ENCODE data around the gene URI1. TPM values are rescaled to one million over a fixed set of nuclear protein-coding genes. Genes with fewer than 3 reads are reported as not detected.
A peak's percentile ranks its signal among the peaks of the same experiment; 100 is the strongest.

URI1 gene
- total and polyA plus RNA-seq, 5 experiments from 2014 or later = 17.3 to 98.4 (median 41.7) TPM

- no peak for ATAC-seq
- peak overlapping the region in 3 of 10 donors; percentile 20 to 49 (median 35) for H3K4me3 Mint-ChIP-seq
- peaks cover 27 to 82% (median 58%) of the 10 kb centered on the region in 4 donors for H3K4me1 Mint-ChIP-seq
- no peaks in the 10 kb centered on the region for H3K9me3 Mint-ChIP-seq
- POLR2A ChIA-PET = no interaction called here
- DNase-seq = no peak
- H3K27ac Mint-ChIP-seq = peak overlapping the region in 3 of 10 donors; percentile 18 to 41 (median 31)
- H3K27me3 Mint-ChIP-seq = no peaks in the 10 kb centered on the region
- peaks cover 0 to 4% (median 0%) of the 10 kb centered on the region in 3 donors for H3K36me3 Mint-ChIP-seq
Observed at GRCh38 chr19:29978080-29978479, 36.0 kb downstream of the URI1 start.

GRCh38 chr19:29983568-29983967 is 41.5 kb downstream of the URI1 start:
- ATAC-seq (no peak), DNase-seq (no peak)
- H3K4me3 Mint-ChIP-seq = no peak overlapping the region
- H3K9me3 Mint-ChIP-seq = no peaks in the 10 kb centered on the region
- peaks cover 9 to 30% (median 16%) of the 10 kb centered on the region in 3 donors for H3K36me3 Mint-ChIP-seq
- H3K4me1 Mint-ChIP-seq = peaks cover 19 to 52% (median 34%) of the 10 kb centered on the region in 4 donors
- no peaks in the 10 kb centered on the region for H3K27me3 Mint-ChIP-seq
- peak overlapping the region in 3 of 10 donors; percentile 9 to 36 (median 28) for H3K27ac Mint-ChIP-seq
- POLR2A ChIA-PET = interaction anchor here (0.6 kb wide), 1 partner anchor 26 kb away, joined by 6 read pairs; no protein-coding TSS in a partner anchor

GRCh38 chr19:29985196-29985595 is 43.2 kb downstream of the URI1 start:
- DNase-seq (no peak), ATAC-seq (no peak)
- peaks cover 10 to 43% (median 26%) of the 10 kb centered on the region in 3 donors for H3K36me3 Mint-ChIP-seq
- H3K4me3 Mint-ChIP-seq = no peak overlapping the region
- H3K27me3 Mint-ChIP-seq = no peaks in the 10 kb centered on the region
- peaks cover 17 to 40% (median 30%) of the 10 kb centered on the region in 4 donors for H3K4me1 Mint-ChIP-seq
- POLR2A ChIA-PET = no interaction called here
- no peak overlapping the region for H3K27ac Mint-ChIP-seq
- peaks cover 0 to under 1% (median 0%) of the 10 kb centered on the region in 9 donors for H3K9me3 Mint-ChIP-seq

GRCh38 chr19:29988351-29988750 is 46.3 kb downstream of the URI1 start:
- H3K9me3 Mint-ChIP-seq = peaks cover 0 to 17% (median 10%) of the 10 kb centered on the region in 9 donors
- POLR2A ChIA-PET = no interaction called here
- peaks cover 9 to 26% (median 19%) of the 10 kb centered on the region in 4 donors for H3K4me1 Mint-ChIP-seq
- ATAC-seq = no peak
- peaks cover 27 to 74% (median 53%) of the 10 kb centered on the region in 3 donors for H3K36me3 Mint-ChIP-seq
- no peak overlapping the region for H3K4me3 Mint-ChIP-seq
- H3K27ac Mint-ChIP-seq = peak overlapping the region in 1 of 10 donors; percentile 38
- H3K27me3 Mint-ChIP-seq = no peaks in the 10 kb centered on the region
- DNase-seq = no peak

- DNase-seq = no peak
- Mint-ChIP-seq H3K9me3 (peaks cover 0 to 28% (median 18%) of the 10 kb centered on the region in 9 donors), H3K36me3 (peaks cover 40 to 90% (median 77%) of the 10 kb centered on the region in 3 donors), H3K4me3 (no peak overlapping the region), H3K27ac (no peak overlapping the region), H3K4me1 (peaks cover 14 to 32% (median 27%) of the 10 kb centered on the region in 4 donors), H3K27me3 (no peaks in the 10 kb centered on the region)
- ATAC-seq = no peak
- POLR2A ChIA-PET = interaction anchor here (1.3 kb wide), 1 partner anchor 51 kb away, joined by 3 read pairs; the partner anchor contains the start of gene URI1
Observed at GRCh38 chr19:29992233-29992867, 50.3 kb downstream of the URI1 start.

- ATAC-seq = no peak
- H3K4me1 Mint-ChIP-seq = peaks cover 28 to 73% (median 55%) of the 10 kb centered on the region in 4 donors
- H3K4me3 Mint-ChIP-seq = peak overlapping the region in 1 of 10 donors; percentile 8
Observed at GRCh38 chr19:29999490-29999889, 57.5 kb downstream of the URI1 start.

GRCh38 chr19:30000862-30001261 is 58.8 kb downstream of the URI1 start:
- Mint-ChIP-seq H3K27ac (peak overlapping the region in 1 of 10 donors; percentile 62), H3K9me3 (peaks cover 7 to 41% (median 14%) of the 10 kb centered on the region in 9 donors), H3K27me3 (no peaks in the 10 kb centered on the region), H3K4me3 (no peak overlapping the region), H3K4me1 (peaks cover 30 to 82% (median 66%) of the 10 kb centered on the region in 4 donors), H3K36me3 (peaks cover 46 to 78% (median 60%) of the 10 kb centered on the region in 3 donors)
- POLR2A ChIA-PET = no interaction called here
- ATAC-seq (no peak), DNase-seq (no peak)

More at GRCh38 chr19:29999490-29999889, 57.5 kb downstream of the URI1 start:
- Mint-ChIP-seq H3K36me3 (peaks cover 50 to 80% (median 68%) of the 10 kb centered on the region in 3 donors), H3K9me3 (peaks cover 7 to 41% (median 14%) of the 10 kb centered on the region in 9 donors), H3K27me3 (no peaks in the 10 kb centered on the region), H3K27ac (peak overlapping the region in 2 of 10 donors; percentile 43 to 56)
- DNase-seq = no peak
- POLR2A ChIA-PET = no interaction called here

- Mint-ChIP-seq H3K27ac (peak overlapping the region in 2 of 10 donors; percentile 49 to 62), H3K4me3 (no peak overlapping the region), H3K27me3 (no peaks in the 10 kb centered on the region), H3K9me3 (peaks cover 7 to 40% (median 13%) of the 10 kb centered on the region in 9 donors), H3K36me3 (peaks cover 47 to 78% (median 59%) of the 10 kb centered on the region in 3 donors), H3K4me1 (peaks cover 32 to 84% (median 69%) of the 10 kb centered on the region in 4 donors)
- no peak for ATAC-seq
- DNase-seq = no peak
- POLR2A ChIA-PET = no interaction called here
Observed at GRCh38 chr19:30001301-30001700, 59.3 kb downstream of the URI1 start.

- H3K27me3 Mint-ChIP-seq = no peaks in the 10 kb centered on the region
- peak overlapping the region in 1 of 10 donors; percentile 49 for H3K27ac Mint-ChIP-seq
- peaks cover 42 to 74% (median 54%) of the 10 kb centered on the region in 3 donors for H3K36me3 Mint-ChIP-seq
- DNase-seq (no peak), ATAC-seq (no peak)
- no peak overlapping the region for H3K4me3 Mint-ChIP-seq
- peaks cover 31 to 82% (median 67%) of the 10 kb centered on the region in 4 donors for H3K4me1 Mint-ChIP-seq
- H3K9me3 Mint-ChIP-seq = peaks cover 4 to 35% (median 13%) of the 10 kb centered on the region in 9 donors
- POLR2A ChIA-PET = no interaction called here
Observed at GRCh38 chr19:30001791-30002190, 59.8 kb downstream of the URI1 start.

GRCh38 chr19:30003866-30004265 is 61.8 kb downstream of the URI1 start:
- DNase-seq (no peak), ATAC-seq (no peak)
- no peaks in the 10 kb centered on the region for H3K27me3 Mint-ChIP-seq
- peaks cover 4 to 26% (median 13%) of the 10 kb centered on the region in 9 donors for H3K9me3 Mint-ChIP-seq
- H3K27ac Mint-ChIP-seq = peak overlapping the region in 1 of 10 donors; percentile 11
- POLR2A ChIA-PET = no interaction called here
- peaks cover 27 to 68% (median 39%) of the 10 kb centered on the region in 3 donors for H3K36me3 Mint-ChIP-seq
- H3K4me1 Mint-ChIP-seq = peaks cover 22 to 67% (median 53%) of the 10 kb centered on the region in 4 donors
- no peak overlapping the region for H3K4me3 Mint-ChIP-seq

GRCh38 chr19:30004403-30004802 is 62.4 kb downstream of the URI1 start:
- DNase-seq (no peak), ATAC-seq (no peak)
- H3K4me1 Mint-ChIP-seq = peaks cover 22 to 61% (median 51%) of the 10 kb centered on the region in 4 donors
- POLR2A ChIA-PET = no interaction called here
- H3K27me3 Mint-ChIP-seq = no peaks in the 10 kb centered on the region
- H3K9me3 Mint-ChIP-seq = peaks cover 4 to 24% (median 13%) of the 10 kb centered on the region in 9 donors
- peak overlapping the region in 1 of 10 donors; percentile 6 for H3K4me3 Mint-ChIP-seq
- peak overlapping the region in 6 of 10 donors; percentile 4 to 51 (median 26) for H3K27ac Mint-ChIP-seq
- peaks cover 32 to 68% (median 39%) of the 10 kb centered on the region in 3 donors for H3K36me3 Mint-ChIP-seq

- H3K27me3 Mint-ChIP-seq = no peaks in the 10 kb centered on the region
- H3K27ac Mint-ChIP-seq = peak overlapping the region in 7 of 10 donors; percentile 6 to 78 (median 71)
- DNase-seq (peak in 3 of 10 donors; percentile 1 to 4 (median 4)), ATAC-seq (peak in 1 of 2 donors; percentile 47)
- peaks cover 19 to 48% (median 45%) of the 10 kb centered on the region in 4 donors for H3K4me1 Mint-ChIP-seq
- POLR2A ChIA-PET = no interaction called here
- H3K4me3 Mint-ChIP-seq = peak overlapping the region in 9 of 10 donors; percentile 0 to 65 (median 57)
- H3K9me3 Mint-ChIP-seq = peaks cover 0 to 6% (median 0%) of the 10 kb centered on the region in 9 donors
- peaks cover 15 to 68% (median 33%) of the 10 kb centered on the region in 3 donors for H3K36me3 Mint-ChIP-seq
Observed at GRCh38 chr19:30006207-30006606, 64.2 kb downstream of the URI1 start.

- Mint-ChIP-seq H3K27ac (peak overlapping the region in 1 of 10 donors; percentile 31), H3K4me1 (peaks cover 14 to 39% (median 36%) of the 10 kb centered on the region in 4 donors), H3K4me3 (no peak overlapping the region), H3K9me3 (no peaks in the 10 kb centered on the region), H3K36me3 (peaks cover 14 to 74% (median 30%) of the 10 kb centered on the region in 3 donors), H3K27me3 (no peaks in the 10 kb centered on the region)
- POLR2A ChIA-PET = no interaction called here
- DNase-seq (no peak), ATAC-seq (no peak)
Observed at GRCh38 chr19:30008169-30008568, 66.1 kb downstream of the URI1 start.

All from naive thymus-derived CD8-positive, alpha-beta T cell (primary cell).